SK-N-SH (cell line): ENCODE results near the gene IQCE. TPM values are rescaled to one million over a fixed set of nuclear protein-coding genes. Genes with fewer than 3 reads are reported as not detected.

Experiments
- CTCF ChIA-PET: fragments of 300-600, 350-600 bp; formaldehyde crosslinking; extraction: SDS; loops from one replicate; lab custom pipeline; 2021; lab: Yijun Ruan, JAX
- POLR2A ChIA-PET: fragments of 350-600 bp; sonication (Branson Sonifier 250); formaldehyde crosslinking; extraction: SDS; loops from one replicate; lab custom pipeline; 2020; ENCODE audit warnings: antibody characterized with exemption, inconsistent platforms; lab: Yijun Ruan, JAX
- DNase-seq: peaks from one replicate; pipeline ENCODE4 v3.0.0; 2012
- H2AFZ ChIP-seq: fragments of 200-600 bp; sonication (generic); 2 replicates; pipeline ENCODE4 v1.8.1; 2016; ENCODE audit warnings: antibody characterized with exemption, mild to moderate bottlenecking, low read depth
- H3F3A ChIP-seq: fragments of 200-600 bp; sonication (generic); replicated peaks from 2 replicates; pipeline ENCODE3; 2016; ENCODE audit warnings: antibody characterized with exemption, mild to moderate bottlenecking; ENCODE audit not compliant: insufficient read depth
- H3K27ac ChIP-seq, 2 experiments: fragments of 200-500 bp in 1 of 2; fragments of 200-600 bp in 1 of 2; sonication (Bioruptor generic) in 1 of 2; sonication (generic), shearing (Covaris generic) in 1 of 2; 2 replicates each; pipeline versions ENCODE4 v1.5.1 to v1.6.1; 2014 to 2016; ENCODE audit warnings: low read depth in 2 of 2, inconsistent platforms in 1 of 2, low read length in 1 of 2, mild to moderate bottlenecking in 1 of 2, mixed read lengths in 1 of 2
- H3K27me3 ChIP-seq: fragments of 200-600 bp; sonication (generic), shearing (Covaris generic); 2 replicates; pipeline ENCODE4 v1.6.1; 2016; ENCODE audit warnings: mixed run types; ENCODE audit not compliant: insufficient read depth
- H3K36me3 ChIP-seq, 2 experiments: fragments of 200-500 bp in 1 of 2; fragments of 200-600 bp in 1 of 2; sonication (Bioruptor generic) in 1 of 2; sonication (generic) in 1 of 2; replicated peaks in 1 of 2; 2 replicates each; pipeline versions ENCODE3 to v1.5.1; 2014 to 2016; ENCODE audit warnings: low read length in 1 of 2, mild to moderate bottlenecking in 1 of 2; ENCODE audit not compliant: insufficient read depth in 2 of 2, control insufficient read depth in 1 of 2
- H3K4me1 ChIP-seq, 2 experiments: fragments of 200-500 bp in 1 of 2; fragments of 200-600 bp in 1 of 2; sonication (Bioruptor generic) in 1 of 2; sonication (generic), shearing (Covaris generic) in 1 of 2; 2 replicates each; pipeline versions ENCODE4 v1.5.1 to v1.6.1; 2014 to 2016; ENCODE audit warnings: low read depth in 1 of 2, low read length in 1 of 2, mixed run types in 1 of 2; ENCODE audit not compliant: insufficient read depth in 2 of 2, control insufficient read depth in 1 of 2
- H3K4me2 ChIP-seq: fragments of 200-600 bp; sonication (generic), shearing (Covaris generic); 2 replicates; pipeline ENCODE4 v1.6.1; 2017; ENCODE audit warnings: mixed run types
- H3K4me3 ChIP-seq, 2 experiments: fragments of 200-500 bp in 1 of 2; fragments of 200-600 bp in 1 of 2; sonication (Bioruptor generic) in 1 of 2; sonication (generic), shearing (Covaris generic) in 1 of 2; 2 replicates each; pipeline versions ENCODE4 v1.5.1 to v1.8.1; 2014 to 2016; ENCODE audit warnings: low read depth in 2 of 2, inconsistent platforms in 1 of 2, low read length in 1 of 2, mild to moderate bottlenecking in 1 of 2, mixed read lengths in 1 of 2, moderate library complexity in 1 of 2
- H3K79me2 ChIP-seq: fragments of 200-600 bp; sonication (generic); 2 replicates; pipeline ENCODE4 v1.8.1; 2017; ENCODE audit warnings: mild to moderate bottlenecking; ENCODE audit not compliant: insufficient read depth
- H3K9ac ChIP-seq: fragments of 200-600 bp; sonication (generic); 2 replicates; pipeline ENCODE4 v1.6.1; 2017; ENCODE audit warnings: mixed run types
- H3K9me2 ChIP-seq: fragments of 200-600 bp; sonication (generic); 2 replicates; pipeline ENCODE4 v1.6.1; 2017; ENCODE audit warnings: mixed run types
- H3K9me3 ChIP-seq: fragments of 200-600 bp; sonication (generic); 2 replicates; pipeline ENCODE4 v1.6.1; 2017; ENCODE audit warnings: mixed run types, mild to moderate bottlenecking, moderate library complexity
- H4K20me1 ChIP-seq: fragments of 200-600 bp; sonication (generic); 2 replicates; pipeline ENCODE4 v1.6.1; 2017; ENCODE audit warnings: mild to moderate bottlenecking, mixed run types; ENCODE audit not compliant: insufficient read depth
- CHD2 ChIP-seq: fragments of 150-350 bp; IDR thresholded peaks from 2 replicates; pipeline ENCODE4 v1.6.1; 2018; ENCODE audit warnings: low read length; ENCODE audit not compliant: partially characterized antibody
- CTCF ChIP-seq: fragments of 200-600 bp; sonication (generic); IDR thresholded peaks from 2 replicates; pipeline ENCODE4 v1.6.1; 2017; ENCODE audit warnings: antibody characterized with exemption, mild to moderate bottlenecking, moderate library complexity
- ELF1 ChIP-seq: IDR thresholded peaks from 2 replicates; pipeline ENCODE4 v1.4.0; 2012
- EP300 ChIP-seq, 2 experiments: IDR thresholded peaks; 2 replicates each; pipeline versions ENCODE4 v1.4.0 to v1.6.1; 2012; ENCODE audit warnings: borderline replicate concordance in 1 of 2, low read depth in 1 of 2, low read length in 1 of 2
- FOSL2 ChIP-seq: IDR thresholded peaks from 2 replicates; pipeline ENCODE4 v1.4.0; 2012; ENCODE audit warnings: low read depth, mild to moderate bottlenecking, moderate library complexity, borderline replicate concordance
- FOXM1 ChIP-seq: IDR thresholded peaks from 2 replicates; pipeline ENCODE4 v1.4.0; 2012; ENCODE audit warnings: low read depth, mild to moderate bottlenecking
- GABPA ChIP-seq: IDR thresholded peaks from 2 replicates; pipeline ENCODE4 v1.4.0; 2012; ENCODE audit warnings: low read depth, mild to moderate bottlenecking
- GATA2 ChIP-seq: sonication (generic); formaldehyde crosslinking; IDR thresholded peaks from 2 replicates; pipeline ENCODE4 v1.5.0; 2020; ENCODE audit warnings: mild to moderate bottlenecking, missing genetic modification reagents
- JUND ChIP-seq: IDR thresholded peaks from 2 replicates; pipeline ENCODE4 v1.4.0; 2012
- MAX ChIP-seq: IDR thresholded peaks from 2 replicates; pipeline ENCODE4 v1.4.0; 2012; ENCODE audit warnings: low read depth
- NFIC ChIP-seq: IDR thresholded peaks from 2 replicates; pipeline ENCODE4 v1.4.0; 2012; ENCODE audit warnings: borderline replicate concordance
- RXRA ChIP-seq: IDR thresholded peaks from 2 replicates; pipeline ENCODE4 v1.4.0; 2012; ENCODE audit warnings: low read depth, mild to moderate bottlenecking, borderline replicate concordance
- SMC3 ChIP-seq: IDR thresholded peaks from 2 replicates; pipeline ENCODE4 v1.6.1; 2012; ENCODE audit warnings: low read depth, low read length, improper control_type of control experiment
- TCF12 ChIP-seq: IDR thresholded peaks from 2 replicates; pipeline ENCODE4 v1.4.0; 2012
- TEAD4 ChIP-seq: IDR thresholded peaks from 2 replicates; pipeline ENCODE4 v1.4.0; 2012; ENCODE audit warnings: mild to moderate bottlenecking, borderline replicate concordance; ENCODE audit not compliant: insufficient read depth
- USF1 ChIP-seq: IDR thresholded peaks from 2 replicates; pipeline ENCODE4 v1.4.0; 2012; ENCODE audit warnings: low read depth, borderline replicate concordance
- YY1 ChIP-seq: IDR thresholded peaks from 2 replicates; pipeline ENCODE4 v1.4.0; 2012; ENCODE audit warnings: low read depth, mild to moderate bottlenecking
- WGBS: methylation state at CpG from one replicate; pipeline ENCODE4 v1.1.6; 2017; ENCODE audit warnings: low lambda C conversion rate; 5-methylcytosine and 5-hydroxymethylcytosine counted together
- polyA plus RNA-seq, 3 experiments: library from polyadenylated mRNA; depleted of rRNA; stranded (reverse); fragments of >200 nt; gene quantifications; 2 replicates each; pipeline ENCODE4 v1.2.3, GENCODE V29; 2012
- TF ChIP-seq, protein P1 (sequence below): fragments of 150-350 bp; IDR thresholded peaks from 2 replicates; pipeline ENCODE4 v1.6.1; 2017; ENCODE audit warnings: antibody characterized with exemption, low read length, low read depth, borderline replicate concordance

The IQCE gene
- polyA plus RNA-seq, 1 of the 3 experiments (the other 2 are of a cell fraction), result 14.4 TPM

GRCh38 chr7:2613931-2614600 is 55.3 kb downstream of the IQCE start:
- TF ChIP-seq GATA2 (peak; percentile 77), YY1 (no peak), FOXM1 (no peak)
- TF ChIP-seq, protein P1, sequence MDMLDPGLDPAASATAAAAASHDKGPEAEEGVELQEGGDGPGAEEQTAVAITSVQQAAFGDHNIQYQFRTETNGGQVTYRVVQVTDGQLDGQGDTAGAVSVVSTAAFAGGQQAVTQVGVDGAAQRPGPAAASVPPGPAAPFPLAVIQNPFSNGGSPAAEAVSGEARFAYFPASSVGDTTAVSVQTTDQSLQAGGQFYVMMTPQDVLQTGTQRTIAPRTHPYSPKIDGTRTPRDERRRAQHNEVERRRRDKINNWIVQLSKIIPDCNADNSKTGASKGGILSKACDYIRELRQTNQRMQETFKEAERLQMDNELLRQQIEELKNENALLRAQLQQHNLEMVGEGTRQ, result no peak
- TF ChIP-seq, all 33 proteins: peak for 1
- H4K20me1 ChIP-seq, result no peaks in the 10 kb centered on the region
- ChIA-PET CTCF (interaction anchor here (0.8 to 4.1 kb wide), 13 partner anchors 8 to 162 kb away, joined by 3 to 16 read pairs (median 5); no protein-coding TSS in a partner anchor), POLR2A (interaction anchor here (1.3 to 1.5 kb wide), 2 partner anchors 8 to 17 kb away, joined by 4 read pairs; partner anchors contain the start of gene TTYH3)
- WGBS, result 62% methylated on average over 22 of the region's 22 CpGs
- H3K4me2 ChIP-seq, result no peak overlapping the region
- peaks cover 0 to 46% of the 10 kb centered on the region in 2 experiments; a peak in 3 of 4 replicates for H3K4me1 ChIP-seq
- no peaks in the 10 kb centered on the region for H3K9me3 ChIP-seq
- H3K4me3 ChIP-seq, result no peak overlapping the region
- H3K9ac ChIP-seq, result no peak overlapping the region
- H3K36me3 ChIP-seq, result no peaks in the 10 kb centered on the region
- H3F3A ChIP-seq, result peaks cover 3% of the 10 kb centered on the region
- no peaks in the 10 kb centered on the region for H3K79me2 ChIP-seq
- H2AFZ ChIP-seq, result no peak overlapping the region
- peak overlapping the region in 1 of 2 experiments; percentile 40; a peak in 2 of 4 replicates for H3K27ac ChIP-seq
- no peaks in the 10 kb centered on the region for H3K27me3 ChIP-seq
- DNase-seq, result peak; percentile 77
- no peaks in the 10 kb centered on the region for H3K9me2 ChIP-seq

- Histone ChIP-seq H3K27me3 (no peaks in the 10 kb centered on the region), H4K20me1 (no peaks in the 10 kb centered on the region), H3K4me3 (no peak overlapping the region), H3K9ac (no peak overlapping the region), H3K4me1 (peaks cover 0 to 46% of the 10 kb centered on the region in 2 experiments; a peak in 3 of 4 replicates), H3K9me3 (no peaks in the 10 kb centered on the region), H3F3A (peaks cover 10% of the 10 kb centered on the region), H3K36me3 (no peaks in the 10 kb centered on the region), H3K9me2 (no peaks in the 10 kb centered on the region), H3K79me2 (no peaks in the 10 kb centered on the region), H2AFZ (no peak overlapping the region), H3K4me2 (no peak overlapping the region), H3K27ac (peak overlapping the region in 1 of 2 experiments; percentile 40; a peak in 1 of 4 replicates)
- DNase-seq, result no peak
- WGBS, result 70% methylated on average over 22 of the region's 22 CpGs
- ChIA-PET POLR2A (interaction anchor here (1.3 to 1.5 kb wide), 2 partner anchors 7 to 17 kb away, joined by 4 read pairs; partner anchors contain the start of gene TTYH3), CTCF (interaction anchor here (0.7 to 4.1 kb wide), 13 partner anchors 9 to 163 kb away, joined by 3 to 16 read pairs (median 3); no protein-coding TSS in a partner anchor)
- TF ChIP-seq NFIC, result no peak
- no peak for TF ChIP-seq EP300 (IDR thresholded peaks at IDR 0.05; ENCODE audit: borderline replicate concordance in 1 of 2, low read depth in 1 of 2, low read length in 1 of 2)
- no peak for TF ChIP-seq RXRA
- TF ChIP-seq SMC3, result no peak
- no peak for TF ChIP-seq USF1
- no peak for TF ChIP-seq GATA2
- TF ChIP-seq ELF1, result no peak
- no peak for TF ChIP-seq FOSL2
- no peak for TF ChIP-seq YY1
- TF ChIP-seq JUND, result no peak
- TF ChIP-seq CHD2, result no peak
- TF ChIP-seq MAX, result no peak
- no peak for TF ChIP-seq GABPA
- TF ChIP-seq CTCF, result no peak
- no peak for TF ChIP-seq TEAD4
- no peak for TF ChIP-seq TCF12
- TF ChIP-seq FOXM1, result no peak
These were observed 56.0 kb downstream of the IQCE start for GRCh38 chr7:2614631-2615330.
